GM12872 (cell line): Measurements from ENCODE around the gene PIWIL1.

Source experiments
- TF ChIP-seq, protein P1 (sequence below): IDR thresholded peaks from 3 replicates; pipeline ENCODE4 v1.5.1; 2011; ENCODE audit warnings: low read depth, mild to moderate bottlenecking, low read length, moderate library complexity; ENCODE audit not compliant: insufficient read depth

The PIWIL1 gene

DNA sequence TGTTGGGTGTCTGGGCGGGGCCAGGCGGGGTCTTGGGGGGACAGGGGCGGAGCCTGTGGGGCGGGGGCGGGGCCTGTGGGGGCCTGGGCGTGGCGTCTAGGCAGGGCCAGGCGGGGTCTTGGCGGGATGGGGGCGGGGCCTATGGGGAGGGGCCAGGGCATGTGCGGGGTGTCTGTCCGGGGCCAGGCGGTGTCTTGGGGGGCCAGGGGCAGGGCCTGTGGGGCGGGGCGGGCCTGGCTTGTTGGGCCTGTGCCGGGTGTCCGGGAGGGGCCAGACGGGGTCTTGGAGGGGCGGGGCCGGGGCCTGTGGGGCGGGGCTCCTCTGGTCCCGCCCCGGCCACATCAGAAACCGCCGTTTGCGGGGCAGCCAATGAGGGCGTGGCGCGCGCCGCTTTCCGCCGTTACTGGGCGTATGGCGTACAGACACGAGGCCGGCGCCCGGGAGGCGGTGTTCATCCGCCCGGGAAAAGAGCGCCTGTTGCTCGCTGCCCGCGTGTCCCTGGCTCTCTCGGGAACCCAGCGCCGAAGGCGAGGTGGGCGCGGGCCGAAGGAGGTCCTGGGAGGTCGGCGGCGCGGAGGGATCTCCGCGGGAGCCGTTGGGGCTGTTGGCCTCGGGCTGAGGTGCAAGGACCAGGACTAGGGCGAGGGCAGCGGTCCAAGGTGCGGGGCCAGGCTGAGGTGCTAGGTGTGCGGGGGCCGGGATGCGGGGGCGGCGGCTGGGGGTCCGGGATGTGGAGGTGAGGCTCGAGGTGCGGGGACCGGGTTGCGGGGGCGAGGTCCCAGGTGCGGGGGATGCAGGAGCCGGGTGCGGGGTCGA is at the start of gene PIWIL1:
Gene PIWIL1, plus strand, starts transcription at position 400 of the 816 bp plus-strand sequence. CDS start 4,705 bp downstream, outside the sequence.
- TF ChIP-seq, protein P1, sequence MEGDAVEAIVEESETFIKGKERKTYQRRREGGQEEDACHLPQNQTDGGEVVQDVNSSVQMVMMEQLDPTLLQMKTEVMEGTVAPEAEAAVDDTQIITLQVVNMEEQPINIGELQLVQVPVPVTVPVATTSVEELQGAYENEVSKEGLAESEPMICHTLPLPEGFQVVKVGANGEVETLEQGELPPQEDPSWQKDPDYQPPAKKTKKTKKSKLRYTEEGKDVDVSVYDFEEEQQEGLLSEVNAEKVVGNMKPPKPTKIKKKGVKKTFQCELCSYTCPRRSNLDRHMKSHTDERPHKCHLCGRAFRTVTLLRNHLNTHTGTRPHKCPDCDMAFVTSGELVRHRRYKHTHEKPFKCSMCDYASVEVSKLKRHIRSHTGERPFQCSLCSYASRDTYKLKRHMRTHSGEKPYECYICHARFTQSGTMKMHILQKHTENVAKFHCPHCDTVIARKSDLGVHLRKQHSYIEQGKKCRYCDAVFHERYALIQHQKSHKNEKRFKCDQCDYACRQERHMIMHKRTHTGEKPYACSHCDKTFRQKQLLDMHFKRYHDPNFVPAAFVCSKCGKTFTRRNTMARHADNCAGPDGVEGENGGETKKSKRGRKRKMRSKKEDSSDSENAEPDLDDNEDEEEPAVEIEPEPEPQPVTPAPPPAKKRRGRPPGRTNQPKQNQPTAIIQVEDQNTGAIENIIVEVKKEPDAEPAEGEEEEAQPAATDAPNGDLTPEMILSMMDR: no peak

DNA sequence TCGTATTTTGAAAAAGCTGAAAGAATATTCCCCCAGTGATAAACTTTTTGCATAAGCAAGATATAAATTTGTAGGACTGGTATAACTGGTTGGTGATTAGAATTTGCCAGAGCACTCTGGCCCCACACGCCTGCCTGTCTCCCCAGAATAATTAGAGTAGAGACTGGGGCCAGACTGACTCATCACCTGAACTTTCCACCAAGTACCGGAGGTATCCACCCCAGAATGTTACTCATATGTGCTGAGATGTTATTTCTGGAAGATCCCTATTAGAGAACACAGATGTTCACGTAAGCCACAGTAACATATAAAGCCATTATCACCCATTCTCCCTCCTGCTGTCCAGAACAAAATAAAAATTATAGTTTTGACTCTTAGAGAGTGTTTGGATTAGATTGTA is 49.5 kb upstream of the PIWIL1 start:
- TF ChIP-seq, protein P1: no peak

DNA sequence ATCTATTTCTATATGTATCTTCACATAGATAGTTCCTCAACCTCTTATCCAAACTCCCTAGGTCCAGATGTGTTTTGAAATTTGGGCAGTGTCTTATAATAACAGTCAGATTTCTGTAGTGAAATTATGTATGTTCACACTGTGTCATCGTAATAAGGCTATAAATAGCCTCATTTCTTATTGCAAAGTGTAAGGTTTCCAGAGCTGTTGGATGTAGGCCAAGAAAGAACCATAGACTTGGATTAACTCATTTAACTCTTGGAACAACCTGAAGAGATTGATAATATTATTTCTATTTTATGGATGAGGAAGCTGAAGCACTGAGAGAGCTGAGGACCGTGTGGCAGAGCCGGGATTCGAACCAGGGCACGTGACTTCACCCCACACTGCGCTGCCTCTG is 49.0 kb upstream of the PIWIL1 start:
- TF ChIP-seq, protein P1: no peak

DNA sequence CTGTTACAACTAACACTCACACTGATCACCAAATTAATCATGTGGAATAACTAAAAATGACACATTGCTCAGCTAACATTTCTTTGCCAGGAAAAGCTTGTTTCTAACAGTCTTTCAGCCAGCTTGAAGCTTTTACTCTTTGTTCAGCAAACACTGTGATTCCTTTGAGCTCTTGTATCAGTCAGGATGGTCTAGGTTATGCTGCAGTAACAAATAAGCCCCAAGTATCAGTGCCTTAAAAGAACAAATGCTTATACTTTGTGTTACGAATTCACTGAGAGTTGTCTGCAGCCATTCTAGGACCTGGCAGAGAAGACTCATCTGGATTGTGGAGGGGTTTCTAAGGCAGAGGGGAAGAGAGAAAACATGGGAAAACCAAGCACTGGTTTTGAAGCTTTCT is 47.6 kb upstream of the PIWIL1 start:
- TF ChIP-seq, protein P1: no peak

DNA sequence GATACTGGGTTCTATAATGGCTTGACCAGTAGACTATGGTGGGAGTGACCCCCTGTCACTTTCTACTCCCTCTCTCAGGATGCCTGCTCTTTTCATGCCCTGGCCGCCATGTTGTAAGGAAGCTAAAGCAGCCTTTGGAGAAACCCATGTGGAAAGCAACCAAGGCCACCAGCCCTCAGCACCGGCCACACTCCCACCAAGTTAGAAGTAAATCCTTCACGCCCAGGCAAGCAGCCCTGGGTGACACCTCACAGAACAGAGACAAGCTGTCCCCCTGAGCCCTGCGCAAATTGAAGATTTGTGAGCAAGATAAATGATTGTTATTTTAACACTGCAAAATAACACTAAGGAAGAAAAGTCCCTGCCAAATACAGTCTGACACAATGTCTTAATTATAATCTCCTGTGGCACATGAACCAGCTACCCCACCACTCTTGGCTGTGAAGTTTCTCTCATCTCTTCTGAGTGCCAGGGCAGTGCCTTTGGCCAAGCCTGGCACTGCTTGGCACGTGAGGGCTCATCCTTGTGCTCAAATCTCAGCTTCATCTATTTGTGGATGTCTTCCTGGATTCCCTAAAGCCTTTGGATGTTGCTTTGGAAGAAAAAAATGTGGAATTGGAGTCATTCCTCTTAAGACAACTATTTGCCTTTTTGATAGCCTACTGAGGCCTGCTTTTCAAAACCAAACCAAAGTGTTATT is 39.2 kb upstream of the PIWIL1 start:
- TF ChIP-seq, protein P1: no peak

DNA sequence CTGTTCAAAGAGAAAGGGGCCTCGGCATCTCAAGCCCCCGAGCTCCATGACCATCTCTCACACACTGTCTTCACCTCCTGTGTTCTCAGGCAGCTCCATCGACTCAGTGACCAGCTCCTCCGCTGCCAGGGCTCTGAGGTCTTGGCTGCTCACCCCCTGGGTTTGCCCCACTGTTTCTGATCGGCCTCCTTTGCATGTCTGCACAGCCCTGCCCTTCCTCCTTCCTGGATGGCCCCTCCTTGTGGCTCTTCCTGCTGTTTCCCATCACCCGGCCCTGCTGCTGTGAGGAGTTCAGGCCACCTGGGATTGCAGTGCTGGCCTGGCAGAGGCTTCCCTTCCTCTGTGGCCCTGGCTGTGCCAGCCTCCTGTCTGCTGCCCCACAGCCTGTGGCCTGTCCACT is 38.1 kb upstream of the PIWIL1 start:
- TF ChIP-seq, protein P1: no peak

DNA sequence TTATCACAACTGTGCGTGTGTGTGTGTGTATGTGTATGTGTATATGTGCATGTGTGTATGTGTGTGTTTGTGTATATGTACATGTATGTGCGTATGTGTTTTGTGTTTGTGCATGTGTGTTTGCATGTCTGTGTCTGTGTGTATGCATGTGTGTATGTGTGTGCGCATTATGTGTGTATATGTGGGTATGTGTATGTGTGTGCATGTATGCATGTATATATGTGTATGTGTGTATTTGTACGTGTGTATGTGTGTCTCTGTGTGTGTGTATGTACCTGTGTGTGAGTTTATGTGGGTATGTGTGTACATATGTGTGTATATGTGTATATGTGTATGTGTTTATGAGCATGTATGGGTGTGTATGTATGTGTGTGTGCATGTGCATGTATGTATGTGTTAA is 37.6 kb upstream of the PIWIL1 start:
- TF ChIP-seq, protein P1: no peak
